H9 (cell line): ENCODE measurements around the gene ADAMTS2. TPM values are rescaled to one million over a fixed set of nuclear protein-coding genes. Genes with fewer than 3 reads are reported as not detected.

Source experiments
- DNase-seq: peaks from one replicate; pipeline ENCODE4 v3.0.0-alpha.2; 2017
- H2AFZ ChIP-seq: one replicate; pipeline ENCODE4 v1.6.1; 2013; ENCODE audit warnings: mild to moderate bottlenecking, low read length, control low read depth, moderate library complexity
- H2AK5ac ChIP-seq: 2 replicates; pipeline ENCODE4 v1.6.1; 2013; ENCODE audit warnings: low read length, control low read depth, mixed read lengths; ENCODE audit not compliant: insufficient read length
- H2BK120ac ChIP-seq: one replicate; pipeline ENCODE4 v1.6.1; 2013; ENCODE audit warnings: low read depth, mild to moderate bottlenecking, low read length, control low read depth, inconsistent platforms; ENCODE audit not compliant: poor library complexity, severe bottlenecking
- H2BK12ac ChIP-seq: 2 replicates; pipeline ENCODE4 v1.6.1; 2013; ENCODE audit warnings: low read length, control low read depth, mixed read lengths, low read depth; ENCODE audit not compliant: insufficient read length
- H2BK15ac ChIP-seq: 2 replicates; pipeline ENCODE4 v1.6.1; 2013; ENCODE audit warnings: low read depth, low read length, control low read depth
- H2BK20ac ChIP-seq: one replicate; pipeline ENCODE4 v1.6.1; 2013; ENCODE audit warnings: low read depth, mild to moderate bottlenecking, low read length, control low read depth, inconsistent platforms; ENCODE audit not compliant: poor library complexity, severe bottlenecking
- H2BK5ac ChIP-seq: 2 replicates; pipeline ENCODE4 v1.6.1; 2013; ENCODE audit warnings: low read length, control low read depth, mixed read lengths; ENCODE audit not compliant: insufficient read length
- H3K14ac ChIP-seq: 2 replicates; pipeline ENCODE4 v1.6.1; 2013; ENCODE audit warnings: low read length, control low read depth; ENCODE audit not compliant: insufficient read depth
- H3K18ac ChIP-seq: 2 replicates; pipeline ENCODE4 v1.6.1; 2013; ENCODE audit warnings: low read depth, mild to moderate bottlenecking, mixed read lengths, low read length, control low read depth; ENCODE audit not compliant: insufficient read length
- H3K23ac ChIP-seq: 2 replicates; pipeline ENCODE4 v1.6.1; 2013; ENCODE audit warnings: low read length, control low read depth, mixed read lengths, low read depth; ENCODE audit not compliant: insufficient read length
- H3K23me2 ChIP-seq: 2 replicates; pipeline ENCODE4 v1.6.1; 2013; ENCODE audit warnings: low read depth, mild to moderate bottlenecking, mixed read lengths, low read length, control low read depth; ENCODE audit not compliant: insufficient read length, poor library complexity, severe bottlenecking
- H3K27ac ChIP-seq: 2 replicates; pipeline ENCODE4 v1.5.1; 2013; ENCODE audit warnings: low read length, control low read depth, mixed read lengths, low read depth; ENCODE audit not compliant: insufficient read length
- H3K27me3 ChIP-seq: 2 replicates; pipeline ENCODE4 v1.6.1; 2013; ENCODE audit warnings: low read length, control low read depth, inconsistent platforms; ENCODE audit not compliant: insufficient read depth
- H3K4ac ChIP-seq: 2 replicates; pipeline ENCODE4 v1.6.1; 2013; ENCODE audit warnings: low read depth, mild to moderate bottlenecking, control low read depth, inconsistent platforms, low read length, moderate library complexity
- H3K4me1 ChIP-seq: 2 replicates; pipeline ENCODE4 v1.6.1; 2013; ENCODE audit warnings: low read length, control low read depth, inconsistent platforms; ENCODE audit not compliant: insufficient read depth
- H3K4me2 ChIP-seq: 2 replicates; pipeline ENCODE4 v1.6.1; 2013; ENCODE audit warnings: low read length, control low read depth, mixed read lengths; ENCODE audit not compliant: insufficient read length, insufficient read depth
- H3K56ac ChIP-seq: 2 replicates; pipeline ENCODE4 v1.6.1; 2013; ENCODE audit warnings: low read depth, mild to moderate bottlenecking, mixed read lengths, low read length, control low read depth; ENCODE audit not compliant: insufficient read length
- H3K79me1 ChIP-seq: 2 replicates; pipeline ENCODE4 v1.6.1; 2013; ENCODE audit warnings: low read depth, mild to moderate bottlenecking, moderate library complexity, low read length, control low read depth, inconsistent platforms; ENCODE audit not compliant: insufficient read depth, poor library complexity, severe bottlenecking
- H3K79me2 ChIP-seq: 2 replicates; pipeline ENCODE4 v1.6.1; 2013; ENCODE audit warnings: low read length, control low read depth, inconsistent platforms; ENCODE audit not compliant: insufficient read depth
- H3K9ac ChIP-seq: 2 replicates; pipeline ENCODE4 v1.6.1; 2013; ENCODE audit warnings: low read length, control low read depth, mixed read lengths; ENCODE audit not compliant: insufficient read length; ENCODE audit errors: extremely low read depth
- H3K9me3 ChIP-seq: one replicate; pipeline ENCODE4 v1.6.1; 2013; ENCODE audit warnings: low read depth, low read length, inconsistent platforms; ENCODE audit not compliant: control insufficient read depth
- H3T11ph ChIP-seq: one replicate; pipeline ENCODE4 v1.6.1; 2013; ENCODE audit warnings: mild to moderate bottlenecking, low read length, control low read depth, inconsistent platforms
- H4K20me1 ChIP-seq: one replicate; pipeline ENCODE4 v1.6.1; 2013; ENCODE audit not compliant: control insufficient read depth, insufficient read length, insufficient read depth
- H4K5ac ChIP-seq: 2 replicates; pipeline ENCODE4 v1.6.1; 2013; ENCODE audit warnings: low read depth, mild to moderate bottlenecking, mixed read lengths, low read length, control low read depth; ENCODE audit not compliant: insufficient read length
- H4K8ac ChIP-seq: replicated peaks from 2 replicates; pipeline ENCODE4 v1.6.1; 2013; ENCODE audit warnings: low read length, control low read depth, mixed read lengths, low read depth; ENCODE audit not compliant: insufficient read length
- H4K91ac ChIP-seq: 2 replicates; pipeline ENCODE4 v1.6.1; 2013; ENCODE audit warnings: low read depth, mild to moderate bottlenecking, moderate library complexity, mixed read lengths, low read length, control low read depth; ENCODE audit not compliant: insufficient read length
- H3K27ac Mint-ChIP-seq, 3 experiments: 2 replicates in 2 of 3; 3 replicates in 1 of 3; pipeline ENCODE4 v1.8.0; 2020 to 2021; ENCODE audit warnings: mixed read lengths in 3 of 3, mild to moderate bottlenecking in 1 of 3, moderate library complexity in 1 of 3
- H3K27me3 Mint-ChIP-seq: 2 replicates; pipeline ENCODE4 v1.8.0; 2021; ENCODE audit warnings: low read depth, mild to moderate bottlenecking, moderate library complexity, mixed read lengths
- H3K36me3 Mint-ChIP-seq, 3 experiments: 2 replicates in 2 of 3; 3 replicates in 1 of 3; pipeline ENCODE4 v1.8.0; 2020 to 2021; ENCODE audit warnings: low read depth in 3 of 3, mixed read lengths in 3 of 3; ENCODE audit not compliant: insufficient read depth in 1 of 3
- H3K4me1 Mint-ChIP-seq, 2 experiments: 2 replicates each; pipeline ENCODE4 v1.8.0; 2020; ENCODE audit warnings: mixed read lengths in 2 of 2
- H3K4me3 Mint-ChIP-seq, 2 experiments: 2 replicates in 1 of 2; 3 replicates in 1 of 2; pipeline ENCODE4 v1.8.0; 2020 to 2021; ENCODE audit warnings: mild to moderate bottlenecking in 2 of 2, mixed read lengths in 2 of 2, moderate library complexity in 1 of 2
- H3K9me3 Mint-ChIP-seq, 2 experiments: 2 replicates in 1 of 2; 3 replicates in 1 of 2; pipeline ENCODE4 v1.8.0; 2020; ENCODE audit warnings: mild to moderate bottlenecking in 2 of 2, mixed read lengths in 2 of 2, moderate library complexity in 1 of 2
- WGBS: extraction: QIAGEN DNeasy Blood & Tissue Kit; methylation state at CpG from one replicate; pipeline ENCODE4 v1.1.7; 2013; ENCODE audit warnings: missing lambda C conversion rate, low lambda C conversion rate, mixed read lengths; ENCODE audit not compliant: insufficient read length; ENCODE audit errors: extremely low coverage; 5-methylcytosine and 5-hydroxymethylcytosine counted together
- total RNA-seq: library from RNA; stranded (reverse); gene quantifications from 2 replicates; pipeline ENCODE4 v1.2.1, GENCODE V29; 2021
- TF ChIP-seq, protein P1 (sequence below): fragments of 200-600 bp; sonication (generic); conservative IDR thresholded peaks from 3 replicates; pipeline ENCODE4 v1.8.0; 2021; ENCODE audit warnings: antibody characterized with exemption, mild to moderate bottlenecking

Gene ADAMTS2
- total RNA-seq, 1 experiment from 2014 or later: 5.4 TPM

- Histone ChIP-seq H2BK20ac (no peak overlapping the region), H2BK12ac (no peak overlapping the region), H3K9ac (no peak overlapping the region), H3K4me1 (peaks cover 3% of the 10 kb centered on the region; the same call in 1 of the 2 replicates), H3K14ac (peak overlapping the region; percentile 38; the same call in 1 of the 2 replicates), H4K91ac (no peak overlapping the region), H3K23ac (no peak overlapping the region), H3T11ph (no peak overlapping the region), H3K79me2 (no peaks in the 10 kb centered on the region), H3K4me2 (peak overlapping the region; percentile 67), H4K5ac (no peak overlapping the region), H3K27me3 (peaks cover 23% of the 10 kb centered on the region; the same call in 1 of the 2 replicates), H3K18ac (no peak overlapping the region), H2BK120ac (no peak overlapping the region), H4K20me1 (peaks cover 8% of the 10 kb centered on the region), H2AK5ac (no peak overlapping the region), H3K23me2 (peaks cover 23% of the 10 kb centered on the region), H3K9me3 (no peaks in the 10 kb centered on the region), H2BK5ac (no peak overlapping the region), H2AFZ (no peak overlapping the region), H2BK15ac (no peak overlapping the region), H4K8ac (no peak overlapping the region), H3K27ac (no peak overlapping the region), H3K4ac (no peak overlapping the region), H3K56ac (no peak overlapping the region), H3K79me1 (no peaks in the 10 kb centered on the region)
- peaks cover 67% of the 10 kb centered on the region for H3K27me3 Mint-ChIP-seq
- H3K9me3 Mint-ChIP-seq: no peaks in the 10 kb centered on the region; a peak in 1 of 5 replicates
- peak overlapping the region in 1 of 3 experiments; percentile 74; a peak in 1 of 7 replicates for H3K27ac Mint-ChIP-seq
- H3K4me3 Mint-ChIP-seq: peak overlapping the region; percentile 64 to 89
- no peak for DNase-seq
- TF ChIP-seq, protein P1, sequence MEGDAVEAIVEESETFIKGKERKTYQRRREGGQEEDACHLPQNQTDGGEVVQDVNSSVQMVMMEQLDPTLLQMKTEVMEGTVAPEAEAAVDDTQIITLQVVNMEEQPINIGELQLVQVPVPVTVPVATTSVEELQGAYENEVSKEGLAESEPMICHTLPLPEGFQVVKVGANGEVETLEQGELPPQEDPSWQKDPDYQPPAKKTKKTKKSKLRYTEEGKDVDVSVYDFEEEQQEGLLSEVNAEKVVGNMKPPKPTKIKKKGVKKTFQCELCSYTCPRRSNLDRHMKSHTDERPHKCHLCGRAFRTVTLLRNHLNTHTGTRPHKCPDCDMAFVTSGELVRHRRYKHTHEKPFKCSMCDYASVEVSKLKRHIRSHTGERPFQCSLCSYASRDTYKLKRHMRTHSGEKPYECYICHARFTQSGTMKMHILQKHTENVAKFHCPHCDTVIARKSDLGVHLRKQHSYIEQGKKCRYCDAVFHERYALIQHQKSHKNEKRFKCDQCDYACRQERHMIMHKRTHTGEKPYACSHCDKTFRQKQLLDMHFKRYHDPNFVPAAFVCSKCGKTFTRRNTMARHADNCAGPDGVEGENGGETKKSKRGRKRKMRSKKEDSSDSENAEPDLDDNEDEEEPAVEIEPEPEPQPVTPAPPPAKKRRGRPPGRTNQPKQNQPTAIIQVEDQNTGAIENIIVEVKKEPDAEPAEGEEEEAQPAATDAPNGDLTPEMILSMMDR: no peak
- peaks cover 0 to 2% (median 0%) of the 10 kb centered on the region in 3 experiments; a peak in 2 of 7 replicates for H3K36me3 Mint-ChIP-seq
- H3K4me1 Mint-ChIP-seq: peaks cover 16 to 22% of the 10 kb centered on the region in 2 experiments
- WGBS: no CpG with 5 or more reads among the region's 20 CpGs
Measured at GRCh38 chr5:179343021-179343718, 2.1 kb downstream of the ADAMTS2 start.
